Astrocyte (in vitro differentiated cells and primary cell): ENCODE measurements around the gene CLEC2D. TPM values are rescaled to one million over a fixed set of nuclear protein-coding genes. Genes with fewer than 3 reads are reported as not detected.
"Not testable (repeated sequence)": the region's sequence is repeated elsewhere in the genome, so short reads cannot be mapped to it uniquely, and the experiment has no call there.

Source experiments
- DNase-seq: peaks from one replicate; pipeline ENCODE4 v3.0.0-alpha.2; 2010; ENCODE audit warnings: low read depth
- FAIRE-seq: peaks from 2 replicates; lab custom pipeline; 2011; peaks lifted over from hg19 to GRCh38; lab: Jason Lieb, UNC
- H2AFZ ChIP-seq: 2 replicates; pipeline ENCODE4 v1.6.0; 2012; ENCODE audit warnings: low read depth, low read length, inconsistent platforms
- H3K27ac ChIP-seq: 2 replicates; pipeline ENCODE4 v1.5.1; 2011; ENCODE audit warnings: low read depth, low read length, inconsistent platforms
- H3K27me3 ChIP-seq: 2 replicates; pipeline ENCODE4 v1.6.0; 2011; ENCODE audit warnings: low read length, inconsistent platforms; ENCODE audit not compliant: insufficient read depth
- H3K36me3 ChIP-seq: 2 replicates; pipeline ENCODE4 v1.5.1; 2011; ENCODE audit warnings: low read length, inconsistent platforms; ENCODE audit not compliant: insufficient read depth
- H3K4me1 ChIP-seq: 2 replicates; pipeline ENCODE4 v1.5.1; 2011; ENCODE audit warnings: low read length, inconsistent platforms; ENCODE audit not compliant: insufficient read depth
- H3K4me2 ChIP-seq: 2 replicates; pipeline ENCODE4 v1.6.0; 2012; ENCODE audit warnings: low read length, inconsistent platforms
- H3K4me3 ChIP-seq: 2 replicates; pipeline ENCODE4 v1.5.1; 2011; ENCODE audit warnings: low read depth, mild to moderate bottlenecking, low read length, inconsistent platforms; ENCODE audit not compliant: insufficient read depth
- H3K79me2 ChIP-seq: 2 replicates; pipeline ENCODE4 v1.6.0; 2012; ENCODE audit warnings: mild to moderate bottlenecking, low read length, inconsistent platforms; ENCODE audit not compliant: insufficient read depth
- H3K9ac ChIP-seq: 2 replicates; pipeline ENCODE4 v1.6.0; 2012; ENCODE audit warnings: mild to moderate bottlenecking, low read length, inconsistent platforms
- H3K9me3 ChIP-seq: 2 replicates; pipeline ENCODE4 v1.5.1; 2012; ENCODE audit warnings: low read depth, mild to moderate bottlenecking, low read length, inconsistent platforms; ENCODE audit not compliant: insufficient read depth
- H4K20me1 ChIP-seq: 2 replicates; pipeline ENCODE4 v1.6.0; 2012; ENCODE audit warnings: low read length, inconsistent platforms; ENCODE audit not compliant: insufficient read depth
- H3K27ac Mint-ChIP-seq: one replicate; pipeline ENCODE4 v1.8.0; 2021; ENCODE audit warnings: mild to moderate bottlenecking, mixed read lengths; ENCODE audit not compliant: unreplicated experiment
- H3K27me3 Mint-ChIP-seq: one replicate; pipeline ENCODE4 v1.8.0; 2021; ENCODE audit warnings: low read depth, mixed read lengths; ENCODE audit not compliant: unreplicated experiment
- H3K36me3 Mint-ChIP-seq: one replicate; pipeline ENCODE4 v1.8.0; 2021; ENCODE audit warnings: low read depth, mixed read lengths; ENCODE audit not compliant: unreplicated experiment
- H3K4me1 Mint-ChIP-seq: one replicate; pipeline ENCODE4 v1.8.0; 2021; ENCODE audit warnings: low read depth, mixed read lengths; ENCODE audit not compliant: unreplicated experiment
- H3K4me3 Mint-ChIP-seq: one replicate; pipeline ENCODE4 v1.8.0; 2021; ENCODE audit warnings: mild to moderate bottlenecking, moderate library complexity, mixed read lengths; ENCODE audit not compliant: unreplicated experiment
- H3K9me3 Mint-ChIP-seq: one replicate; pipeline ENCODE4 v1.8.0; 2021; ENCODE audit warnings: mild to moderate bottlenecking, mixed read lengths; ENCODE audit not compliant: unreplicated experiment
- CTCF ChIP-seq: IDR thresholded peaks from 2 replicates; pipeline ENCODE4 v1.5.1; 2011; ENCODE audit warnings: low read depth, mild to moderate bottlenecking, inconsistent platforms, low read length, moderate library complexity; ENCODE audit not compliant: insufficient read depth
- EZH2 ChIP-seq: IDR thresholded peaks from 2 replicates; pipeline ENCODE4 v1.6.1; 2012; ENCODE audit warnings: mild to moderate bottlenecking, low read length, inconsistent platforms; ENCODE audit not compliant: insufficient read depth
- total RNA-seq: library from RNA; stranded (reverse); gene quantifications from 2 replicates; pipeline ENCODE4 v1.2.1, GENCODE V29; 2021

Gene CLEC2D
- total RNA-seq, 1 donor from 2014 or later = 4.7 TPM

- Histone ChIP-seq H3K36me3 (no peaks in the 10 kb centered on the region), H2AFZ (no peak overlapping the region), H3K4me1 (no peaks in the 10 kb centered on the region), H4K20me1 (no peaks in the 10 kb centered on the region), H3K9ac (no peak overlapping the region), H3K27me3 (no peaks in the 10 kb centered on the region), H3K4me2 (no peak overlapping the region), H3K27ac (no peak overlapping the region), H3K4me3 (no peak overlapping the region), H3K9me3 (no peaks in the 10 kb centered on the region), H3K79me2 (no peaks in the 10 kb centered on the region)
- H3K36me3 Mint-ChIP-seq = peaks cover 2% of the 10 kb centered on the region
- H3K4me3 Mint-ChIP-seq = no peak overlapping the region
- H3K27ac Mint-ChIP-seq = no peak overlapping the region
- no peaks in the 10 kb centered on the region for H3K4me1 Mint-ChIP-seq
- TF ChIP-seq EZH2 (no peak), CTCF (no peak)
- DNase-seq (no peak), FAIRE-seq (no peak)
- peaks cover 2% of the 10 kb centered on the region for H3K9me3 Mint-ChIP-seq
- no peaks in the 10 kb centered on the region for H3K27me3 Mint-ChIP-seq
These were observed 29.5 kb upstream of the CLEC2D start for GRCh38 chr12:9640024-9640423.

- TF ChIP-seq EZH2 (no peak), CTCF (no peak)
- Histone ChIP-seq H3K36me3 (no peaks in the 10 kb centered on the region), H3K9me3 (no peaks in the 10 kb centered on the region), H3K27me3 (no peaks in the 10 kb centered on the region), H2AFZ (no peak overlapping the region), H4K20me1 (no peaks in the 10 kb centered on the region), H3K79me2 (no peaks in the 10 kb centered on the region), H3K4me2 (no peak overlapping the region), H3K4me3 (no peak overlapping the region), H3K27ac (no peak overlapping the region), H3K9ac (no peak overlapping the region), H3K4me1 (peaks cover 5% of the 10 kb centered on the region)
- Mint-ChIP-seq H3K4me3 (no peak overlapping the region), H3K4me1 (peaks cover 9% of the 10 kb centered on the region), H3K36me3 (peaks cover 2% of the 10 kb centered on the region), H3K27ac (no peak overlapping the region), H3K27me3 (no peaks in the 10 kb centered on the region), H3K9me3 (peaks cover 2% of the 10 kb centered on the region)
- no peak for FAIRE-seq
- DNase-seq = no peak
These were observed 26.8 kb upstream of the CLEC2D start for GRCh38 chr12:9642606-9643265.

- peaks cover 9% of the 10 kb centered on the region for H3K4me1 Mint-ChIP-seq
- peaks cover 2% of the 10 kb centered on the region for H3K9me3 Mint-ChIP-seq
- TF ChIP-seq CTCF (no peak), EZH2 (no peak)
These were observed 26.2 kb upstream of the CLEC2D start for GRCh38 chr12:9643266-9643660.

GRCh38 chr12:9644985-9645551 lies 24.4 kb upstream of the CLEC2D start:
- H2AFZ ChIP-seq, H3K36me3 Mint-ChIP-seq, H3K27ac Mint-ChIP-seq, H4K20me1 ChIP-seq, H3K4me3 ChIP-seq, H3K4me2 ChIP-seq, DNase-seq, H3K27ac ChIP-seq, H3K27me3 ChIP-seq, H3K9ac ChIP-seq, H3K9me3 ChIP-seq, FAIRE-seq, H3K4me3 Mint-ChIP-seq, H3K27me3 Mint-ChIP-seq, H3K36me3 ChIP-seq, H3K9me3 Mint-ChIP-seq: not testable (repeated sequence)
- H3K79me2 ChIP-seq = peaks cover 17% of the 10 kb centered on the region
- H3K4me1 Mint-ChIP-seq = peaks cover 13% of the 10 kb centered on the region
- peaks cover 14% of the 10 kb centered on the region for H3K4me1 ChIP-seq

More at GRCh38 chr12:9643266-9643660, 26.2 kb upstream of the CLEC2D start:
- Mint-ChIP-seq H3K4me3 (no peak overlapping the region), H3K27me3 (no peaks in the 10 kb centered on the region), H3K27ac (no peak overlapping the region), H3K36me3 (peaks cover 2% of the 10 kb centered on the region)
- Histone ChIP-seq H3K9me3 (no peaks in the 10 kb centered on the region), H3K9ac (no peak overlapping the region), H3K4me2 (no peak overlapping the region), H3K27ac (no peak overlapping the region), H3K4me3 (no peak overlapping the region), H4K20me1 (no peaks in the 10 kb centered on the region), H2AFZ (no peak overlapping the region), H3K36me3 (no peaks in the 10 kb centered on the region), H3K27me3 (no peaks in the 10 kb centered on the region), H3K4me1 (peaks cover 6% of the 10 kb centered on the region), H3K79me2 (no peaks in the 10 kb centered on the region)
- FAIRE-seq (no peak), DNase-seq (no peak)
